GM12878 (cell line): ENCODE results near the gene TRIM32. TPM values are rescaled to one million over a fixed set of nuclear protein-coding genes. Genes with fewer than 3 reads are reported as not detected.

Experiments
- ATAC-seq: fragments of 200-7000 bp; cut with Tn5 transposase; 3 replicates; pipeline ENCODE4 v1.9.1; 2020; ENCODE audit warnings: mild to moderate bottlenecking, moderate library complexity
- BruUV-seq: library from RNA; stranded (reverse); fragments of 400-500 nt; replicated peaks from 2 replicates; lab custom pipeline; 2021; lab: Mats Ljungman, UMichigan
- CTCF ChIA-PET: fragments of 300-600 bp; sonication (Branson Sonifier 250); formaldehyde crosslinking; extraction: SDS; loops from one replicate; lab custom pipeline; 2021; ENCODE audit warnings: inconsistent platforms; lab: Yijun Ruan, JAX
- POLR2A ChIA-PET: fragments of 350-600 bp; formaldehyde crosslinking; extraction: SDS; loops from one replicate; lab custom pipeline; 2021; ENCODE audit warnings: inconsistent platforms; lab: Charles Lee
- RAD21 ChIA-PET: fragments of 300-600 bp; sonication (Branson Sonifier 250); formaldehyde crosslinking; loops from one replicate; lab custom pipeline; 2023; ENCODE audit warnings: antibody characterized with exemption; ENCODE audit not compliant: unreplicated experiment; lab: Charles Lee
- SMC1A ChIA-PET: fragments of 300-600 bp; sonication (Branson Sonifier 250); formaldehyde crosslinking; loops from one replicate; lab custom pipeline; 2023; ENCODE audit not compliant: unreplicated experiment, uncharacterized antibody; lab: Charles Lee
- DNase-seq: peaks from one replicate; pipeline ENCODE4 v3.0.0-alpha.2; 2011; ENCODE audit warnings: low read depth, low spot score
- FAIRE-seq: peaks from 3 replicates; lab custom pipeline; 2011; peaks lifted over from hg19 to GRCh38; lab: Jason Lieb, UNC
- H2AFZ ChIP-seq: 2 replicates; pipeline ENCODE4 v1.6.0; 2011; ENCODE audit warnings: low read depth, low read length, control low read depth; ENCODE audit not compliant: control insufficient read depth
- H3K27ac ChIP-seq: 2 replicates; pipeline ENCODE4 v1.5.1; 2011; ENCODE audit warnings: control low read depth; ENCODE audit not compliant: control insufficient read depth, insufficient read depth
- H3K27me3 ChIP-seq, 2 experiments: replicated peaks in 1 of 2; 2 replicates each; pipeline versions ENCODE4 v1.6.0 to v1.6.1; 2011; ENCODE audit warnings: low read length in 1 of 2; ENCODE audit not compliant: control insufficient read depth in 2 of 2, insufficient read depth in 2 of 2
- H3K36me3 ChIP-seq, 2 experiments: 2 replicates each; pipeline ENCODE4 v1.5.1; 2011; ENCODE audit warnings: low read length in 1 of 2; ENCODE audit not compliant: control insufficient read depth in 2 of 2, insufficient read depth in 2 of 2
- H3K4me1 ChIP-seq: 2 replicates; pipeline ENCODE4 v1.6.1; 2011; ENCODE audit warnings: mild to moderate bottlenecking, low read length, moderate library complexity, mixed read lengths; ENCODE audit not compliant: control insufficient read depth, insufficient read depth
- H3K4me2 ChIP-seq: 2 replicates; pipeline ENCODE4 v1.6.0; 2011; ENCODE audit warnings: control low read depth; ENCODE audit not compliant: control insufficient read depth, insufficient read depth
- H3K4me3 ChIP-seq: fragments of 200-600 bp; sonication (generic); 2 replicates; pipeline ENCODE4 v1.5.1; 2016
- H3K79me2 ChIP-seq: 2 replicates; pipeline ENCODE4 v1.6.0; 2011; ENCODE audit warnings: low read length; ENCODE audit not compliant: control insufficient read depth, insufficient read depth
- H3K9ac ChIP-seq: 2 replicates; pipeline ENCODE4 v1.8.0; 2011; ENCODE audit warnings: low read length, control low read depth, mixed read lengths; ENCODE audit not compliant: control insufficient read depth, insufficient read depth
- H3K9me3 ChIP-seq: replicated peaks from 3 replicates; pipeline ENCODE4 v1.5.1; 2011; ENCODE audit warnings: mild to moderate bottlenecking, low read length; ENCODE audit not compliant: control insufficient read depth, insufficient read depth
- H4K20me1 ChIP-seq: 2 replicates; pipeline ENCODE4 v1.6.0; 2011; ENCODE audit not compliant: control insufficient read depth, insufficient read depth
- ATF2 ChIP-seq: IDR thresholded peaks from 2 replicates; pipeline ENCODE4 v1.6.1; 2012; ENCODE audit warnings: low read length, inconsistent platforms
- BCL11A ChIP-seq: IDR thresholded peaks from 2 replicates; pipeline ENCODE4 v1.6.1; 2011; ENCODE audit warnings: low read depth, low read length
- CHD1 ChIP-seq: IDR thresholded peaks from 2 replicates; pipeline ENCODE4 v1.6.1; 2012; ENCODE audit warnings: low read depth, low read length, improper control_type of control experiment
- EGR1 ChIP-seq, 2 experiments: IDR thresholded peaks; 1 replicate in 1 of 2; 2 replicates in 1 of 2; pipeline ENCODE4 v1.6.1; 2011 to 2012; ENCODE audit warnings: low read depth in 2 of 2, low read length in 2 of 2, borderline replicate concordance in 1 of 2, mild to moderate bottlenecking in 1 of 2, moderate library complexity in 1 of 2
- ESRRA ChIP-seq: IDR thresholded peaks from 2 replicates; pipeline ENCODE4 v1.6.1; 2012; ENCODE audit warnings: mild to moderate bottlenecking, low read length, improper control_type of control experiment
- HCFC1 ChIP-seq: fragments of 150-350 bp; IDR thresholded peaks from 2 replicates; pipeline ENCODE4 v1.6.1; 2014; ENCODE audit warnings: low read length
- KLF5 ChIP-seq: fragments of 450-650 bp; IDR thresholded peaks from 2 replicates; pipeline ENCODE4 v1.6.1; 2014; ENCODE audit warnings: mild to moderate bottlenecking; ENCODE audit not compliant: partially characterized antibody
- NKRF ChIP-seq: fragments of 450-650 bp; conservative IDR thresholded peaks from 2 replicates; pipeline ENCODE4 v1.6.1; 2017; ENCODE audit warnings: mild to moderate bottlenecking, moderate library complexity
- YY1 ChIP-seq: IDR thresholded peaks from 2 replicates; pipeline ENCODE4 v1.6.1; 2011; ENCODE audit warnings: low read depth, mild to moderate bottlenecking, low read length
- ZBED1 ChIP-seq: IDR thresholded peaks from 2 replicates; pipeline ENCODE4 v1.6.1; 2016; ENCODE audit warnings: borderline replicate concordance
- ZNF217 ChIP-seq: fragments of 450-650 bp; IDR thresholded peaks from 2 replicates; pipeline ENCODE4 v1.6.1; 2017; ENCODE audit warnings: antibody characterized with exemption, mild to moderate bottlenecking
- ZNF622 ChIP-seq: fragments of 450-650 bp; IDR thresholded peaks from 2 replicates; pipeline ENCODE4 v1.6.1; 2017; ENCODE audit warnings: mild to moderate bottlenecking, inconsistent platforms
- WGBS: methylation state at CpG from one replicate; pipeline ENCODE4 v1.1.6; 2016; ENCODE audit warnings: low lambda C conversion rate; ENCODE audit not compliant: insufficient replicate concordance, insufficient coverage; ENCODE audit errors: missing lambda C conversion rate; 5-methylcytosine and 5-hydroxymethylcytosine counted together
- in situ Hi-C: fragments of 300-500 bp; cut with MboI; formaldehyde crosslinking; loops from 9 replicates; pipeline ENCODE4 v1.14.3; 2018; ENCODE audit warnings: mixed read lengths
- intact Hi-C: fragments of 100-400 bp; cut with micrococcal nuclease; formaldehyde crosslinking; loops from one replicate; pipeline ENCODE4 v1.14.2; 2022; ENCODE audit not compliant: unreplicated experiment
- polyA plus RNA-seq, 11 experiments: library from polyadenylated mRNA; depleted of rRNA in 4 of 11; unstranded in 6 of 11; stranded (reverse) in 5 of 11; fragments of >200 nt; fragmentation: Nextera tagmentation in 4 of 11; fragmentation: Illumina TruSeq in 1 of 11; extraction: Ambion mirVana in 4 of 11; extraction: Trizol in 1 of 11; gene quantifications; 1 replicate in 1 of 11; 2 replicates in 10 of 11; pipeline versions ENCODE4 v1.2.1 to v1.2.3, GENCODE V29; 2011 to 2016; ENCODE audit warnings: inconsistent platforms in 2 of 11, missing spikeins in 2 of 11, low read depth in 1 of 11
- total RNA-seq, 4 experiments: library from RNA; depleted of rRNA in 3 of 4; stranded (reverse); fragments of >200 nt in 3 of 4; fragmentation: Illumina TruSeq in 1 of 4; extraction: Trizol in 1 of 4; gene quantifications; 2 replicates each; pipeline versions ENCODE4 v1.2.1 to v1.2.3, GENCODE V29; 2013 to 2021
- TF ChIP-seq, protein P1 (sequence below): IDR thresholded peaks from 2 replicates; pipeline ENCODE4 v1.6.1; 2011; ENCODE audit warnings: borderline replicate concordance, low read depth, mild to moderate bottlenecking, moderate library complexity, mixed read lengths, low read length; ENCODE audit not compliant: insufficient read depth; ENCODE audit errors: extremely low read length
- TF ChIP-seq, protein P2 (sequence below), 3 experiments: IDR thresholded peaks in 2 of 3; conservative IDR thresholded peaks in 1 of 3; 2 replicates each; pipeline ENCODE4 v1.5.1; 2011; ENCODE audit warnings: low read depth in 3 of 3, low read length in 3 of 3, mild to moderate bottlenecking in 3 of 3, control low read depth in 2 of 3, moderate library complexity in 2 of 3, inconsistent platforms in 1 of 3, mixed read lengths in 1 of 3; ENCODE audit not compliant: control insufficient read depth in 2 of 3, insufficient read depth in 1 of 3; ENCODE audit errors: extremely low read depth in 1 of 3

Gene TRIM32
- total and polyA plus RNA-seq, 10 of the 15 experiments (the other 5 are each of a cell fraction or from before 2014, with no cell fraction given) = 7.1 to 23.8 (median 12.2) TPM

- TF ChIP-seq NKRF = no peak
Measured at GRCh38 chr9:116661037-116661954, 25.8 kb upstream of the TRIM32 start (continued).

DNA sequence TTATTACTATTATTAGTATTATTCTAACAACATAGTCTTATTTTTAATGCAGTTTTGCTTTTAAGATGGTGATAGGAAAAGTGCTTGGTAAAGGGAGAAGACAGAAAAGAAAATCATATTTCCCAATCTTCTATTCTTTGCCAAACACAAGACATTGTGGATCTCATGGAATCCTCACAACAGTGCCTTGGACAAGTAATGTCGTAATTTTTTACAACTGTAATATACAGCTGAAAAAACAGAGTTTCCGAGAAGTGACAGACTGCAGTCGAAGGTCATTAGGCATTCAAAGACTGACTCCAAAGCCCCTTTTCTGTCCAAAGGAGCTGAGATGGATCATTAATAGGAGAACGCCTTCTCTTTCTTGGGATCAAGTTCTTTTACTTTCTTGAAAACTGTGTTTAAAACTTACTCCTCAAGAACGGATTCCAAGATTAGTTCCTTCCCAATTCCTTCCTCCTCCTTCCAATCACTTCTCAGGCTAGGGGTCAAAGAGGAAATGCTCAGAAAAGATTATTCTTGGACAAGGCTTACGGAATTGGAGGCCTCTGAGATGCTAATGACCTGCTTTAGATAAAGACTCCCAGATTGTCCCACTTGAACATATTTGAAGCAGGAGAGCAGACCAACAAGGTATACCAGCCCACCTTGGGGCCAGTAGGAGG is 24.3 kb upstream of the TRIM32 start:
- no peak overlapping the region for H2AFZ ChIP-seq
- ChIA-PET POLR2A (no interaction called here), SMC1A (interaction anchor here (1.0 kb wide), 1 partner anchor 23 kb away, joined by 4 read pairs; no protein-coding TSS in a partner anchor), RAD21 (no interaction called here), CTCF (interaction anchor here (1.2 to 2.0 kb wide), 2 partner anchors 514 to 1069 kb away, joined by 3 to 11 read pairs; no protein-coding TSS in a partner anchor)
- ATAC-seq (no peak), DNase-seq (no peak), FAIRE-seq (no peak)
- no peaks in the 10 kb centered on the region; the same call in 1 of the 2 replicates for H4K20me1 ChIP-seq
- H3K4me2 ChIP-seq = no peak overlapping the region
- H3K9me3 ChIP-seq = no peaks in the 10 kb centered on the region
- H3K27me3 ChIP-seq = no peaks in the 10 kb centered on the region
- 69% methylated on average over 6 of the region's 6 CpGs for WGBS
- H3K4me3 ChIP-seq = no peak overlapping the region
- no peaks in the 10 kb centered on the region for H3K4me1 ChIP-seq
- intact Hi-C loops = loop anchor here (10.0 kb wide), 1 partner anchor 168 kb away; no protein-coding TSS in a partner anchor
- H3K36me3 ChIP-seq = no peaks in the 10 kb centered on the region
- H3K9ac ChIP-seq = no peak overlapping the region
- BruUV-seq = no TSS peak
- no peak overlapping the region for H3K27ac ChIP-seq
- in situ Hi-C loops = loop anchor here (5.0 kb wide), 1 partner anchor 50 kb away; no protein-coding TSS in a partner anchor
- no peaks in the 10 kb centered on the region for H3K79me2 ChIP-seq
- TF ChIP-seq BCL11A (no peak), ZBED1 (no peak), ZNF217 (no peak), ATF2 (no peak), YY1 (no peak), EGR1 (IDR thresholded peaks at IDR 0.05; ENCODE audit: borderline replicate concordance in 1 of 2, low read depth in 2 of 2, low read length in 2 of 2) (no peak), ESRRA (no peak), CHD1 (no peak), HCFC1 (no peak), ZNF622 (no peak), KLF5 (no peak)
- TF ChIP-seq, protein P1, sequence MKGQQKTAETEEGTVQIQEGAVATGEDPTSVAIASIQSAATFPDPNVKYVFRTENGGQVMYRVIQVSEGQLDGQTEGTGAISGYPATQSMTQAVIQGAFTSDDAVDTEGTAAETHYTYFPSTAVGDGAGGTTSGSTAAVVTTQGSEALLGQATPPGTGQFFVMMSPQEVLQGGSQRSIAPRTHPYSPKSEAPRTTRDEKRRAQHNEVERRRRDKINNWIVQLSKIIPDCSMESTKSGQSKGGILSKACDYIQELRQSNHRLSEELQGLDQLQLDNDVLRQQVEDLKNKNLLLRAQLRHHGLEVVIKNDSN = no peak
- TF ChIP-seq, protein P2, sequence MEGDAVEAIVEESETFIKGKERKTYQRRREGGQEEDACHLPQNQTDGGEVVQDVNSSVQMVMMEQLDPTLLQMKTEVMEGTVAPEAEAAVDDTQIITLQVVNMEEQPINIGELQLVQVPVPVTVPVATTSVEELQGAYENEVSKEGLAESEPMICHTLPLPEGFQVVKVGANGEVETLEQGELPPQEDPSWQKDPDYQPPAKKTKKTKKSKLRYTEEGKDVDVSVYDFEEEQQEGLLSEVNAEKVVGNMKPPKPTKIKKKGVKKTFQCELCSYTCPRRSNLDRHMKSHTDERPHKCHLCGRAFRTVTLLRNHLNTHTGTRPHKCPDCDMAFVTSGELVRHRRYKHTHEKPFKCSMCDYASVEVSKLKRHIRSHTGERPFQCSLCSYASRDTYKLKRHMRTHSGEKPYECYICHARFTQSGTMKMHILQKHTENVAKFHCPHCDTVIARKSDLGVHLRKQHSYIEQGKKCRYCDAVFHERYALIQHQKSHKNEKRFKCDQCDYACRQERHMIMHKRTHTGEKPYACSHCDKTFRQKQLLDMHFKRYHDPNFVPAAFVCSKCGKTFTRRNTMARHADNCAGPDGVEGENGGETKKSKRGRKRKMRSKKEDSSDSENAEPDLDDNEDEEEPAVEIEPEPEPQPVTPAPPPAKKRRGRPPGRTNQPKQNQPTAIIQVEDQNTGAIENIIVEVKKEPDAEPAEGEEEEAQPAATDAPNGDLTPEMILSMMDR (IDR thresholded peaks at IDR 0.05 in 2 of 3, conservative IDR thresholded peaks at IDR 0.05 in 1 of 3; ENCODE audit: control insufficient read depth in 2 of 3, extremely low read depth in 1 of 3, insufficient read depth in 1 of 3, low read depth in 3 of 3, low read length in 3 of 3) = no peak
